Activated CD4-positive, alpha-beta T cell treated with anti-CD3 and anti-CD28 coated beads, Interleukin-2, Interleukin-4, amounts not matched to agents 100 ng/mL and 50 ng/mL, durations not matched to agents 16 hours and 8 hours (primary cell): Measurements from ENCODE around the gene AARS2.
A peak's percentile ranks its signal among the peaks of the same experiment; 100 is the strongest.

Experiments used
- DNase-seq: peaks from one replicate; pipeline ENCODE4 v3.0.0-alpha.2; 2020; ENCODE audit warnings: low spot score

AARS2 gene

GRCh38 chr6:44262467-44263353 is 50.4 kb downstream of the AARS2 start:
- DNase-seq, result no peak

- DNase-seq, result no peak
Observed at GRCh38 chr6:44261581-44261980, 51.6 kb downstream of the AARS2 start.

GRCh38 chr6:44260451-44261297 is 52.5 kb downstream of the AARS2 start:
- DNase-seq, result no peak

GRCh38 chr6:44260011-44260410 is 53.1 kb downstream of the AARS2 start:
- no peak for DNase-seq

- DNase-seq, result no peak
Observed at GRCh38 chr6:44258921-44259320, 54.2 kb downstream of the AARS2 start.

- DNase-seq, result no peak
Observed at GRCh38 chr6:44258325-44258863, 54.8 kb downstream of the AARS2 start.

GRCh38 chr6:44257753-44258324 is 55.3 kb downstream of the AARS2 start:
- no peak for DNase-seq

- DNase-seq, result peak; percentile 65
Observed at GRCh38 chr6:44257025-44257752, 56.0 kb downstream of the AARS2 start, which contains the start of gene SLC35B2. TSS of gene SLC35B2 (minus strand) at chr6:44257528. CDS start at chr6:44257410, 118 bp downstream.

GRCh38 chr6:44256775-44257024 is 56.4 kb downstream of the AARS2 start:
- DNase-seq, result no peak

GRCh38 chr6:44255871-44256774 is 57.0 kb downstream of the AARS2 start:
- no peak for DNase-seq

- no peak for DNase-seq
Observed at GRCh38 chr6:44255105-44255808, 57.9 kb downstream of the AARS2 start.

GRCh38 chr6:44254191-44255104 is 58.7 kb downstream of the AARS2 start:
- no peak for DNase-seq

GRCh38 chr6:44253307-44254101 is 59.6 kb downstream of the AARS2 start:
- DNase-seq, result peak; percentile 70

- DNase-seq, result no peak
Observed at GRCh38 chr6:44251576-44252524, 61.3 kb downstream of the AARS2 start.

GRCh38 chr6:44250718-44251123 is 62.4 kb downstream of the AARS2 start:
- no peak for DNase-seq

- no peak for DNase-seq
Observed at GRCh38 chr6:44250067-44250717, 63.0 kb downstream of the AARS2 start.
